Activated CD4-positive, alpha-beta memory T cell treated with anti-CD3 and anti-CD28 coated beads for 36 hours (primary cell): ENCODE results near the gene SMG6. TPM values are rescaled to one million over a fixed set of nuclear protein-coding genes. Genes with fewer than 3 reads are reported as not detected.

Experiments
- CTCF ChIA-PET: fragments of 350-600 bp; sonication (Branson Sonifier 250); formaldehyde crosslinking; loops from one replicate; lab custom pipeline; 2021; ENCODE audit warnings: antibody characterized with exemption, inconsistent platforms; lab: Charles Lee
- POLR2A ChIA-PET: fragments of 350-600 bp; sonication (Branson Sonifier 250); formaldehyde crosslinking; loops from one replicate; lab custom pipeline; 2021; ENCODE audit warnings: antibody characterized with exemption; lab: Charles Lee
- DNase-seq: peaks from one replicate; pipeline ENCODE4 v3.0.0-alpha.2; 2020
- H3K27ac Mint-ChIP-seq: one replicate; pipeline ENCODE4 v1.8.0; 2021; ENCODE audit warnings: mixed read lengths
- H3K27me3 Mint-ChIP-seq: one replicate; pipeline ENCODE4 v1.8.0; 2021; ENCODE audit warnings: mixed read lengths
- H3K36me3 Mint-ChIP-seq: one replicate; pipeline ENCODE4 v1.8.0; 2021; ENCODE audit warnings: mixed read lengths
- H3K4me1 Mint-ChIP-seq: one replicate; pipeline ENCODE4 v1.8.0; 2021; ENCODE audit warnings: low read depth, mixed read lengths
- H3K4me3 Mint-ChIP-seq: one replicate; pipeline ENCODE4 v1.8.0; 2021; ENCODE audit warnings: mild to moderate bottlenecking, mixed read lengths
- H3K9me3 Mint-ChIP-seq: one replicate; pipeline ENCODE4 v1.8.0; 2021; ENCODE audit warnings: mixed read lengths
- intact Hi-C: fragments of 100-400 bp; cut with micrococcal nuclease; formaldehyde crosslinking; loops from one replicate; pipeline ENCODE4 v1.15.1; 2023
- total RNA-seq, 2 experiments: library from RNA; stranded (reverse); gene quantifications; one replicate each; pipeline ENCODE4 v1.2.3, GENCODE V29; 2021

Gene SMG6
- 10 to 100 TPM; 17.2 to 20.3 TPM for total RNA-seq

- Mint-ChIP-seq H3K36me3 (peaks cover 21% of the 10 kb centered on the region), H3K27ac (peak within 1 kb of the TSS; percentile 75), H3K4me3 (peak within 1 kb of the TSS; percentile 90), H3K4me1 (peaks cover 46% of the 10 kb centered on the region), H3K9me3 (no peaks in the 10 kb centered on the region), H3K27me3 (no peaks in the 10 kb centered on the region)
- intact Hi-C loops = loop anchor here (2.0 to 5.0 kb wide), 5 partner anchors 33 to 251 kb away; partner anchors contain the start of genes MNT, SGSM2 and TSR1
- ChIA-PET POLR2A (interaction anchor here (0.6 to 3.4 kb wide), 7 partner anchors 11 to 248 kb away, joined by 3 to 24 read pairs (median 4); partner anchors contain the start of genes HIC1, SGSM2 and TSR1), CTCF (interaction anchor here (0.6 to 2.4 kb wide), 6 partner anchors 50 to 250 kb away, joined by 4 to 16 read pairs (median 6); partner anchors contain the start of gene HIC1)
- DNase-seq = peak; percentile 96
Observed at GRCh38 chr17:2303204-2304188, at the start of gene SMG6, which contains the start of gene SRR. Gene SMG6, minus strand, starts transcription at chr17:2303785. Its CDS starts 65 bp downstream, at chr17:2303720. Gene SRR, plus strand, starts transcription at chr17:2303950. Its CDS starts 11,611 bp downstream, at chr17:2315561.

- Mint-ChIP-seq H3K36me3 (no peaks in the 10 kb centered on the region), H3K4me1 (peaks cover 17% of the 10 kb centered on the region), H3K27me3 (no peaks in the 10 kb centered on the region), H3K4me3 (no peak overlapping the region), H3K27ac (no peak overlapping the region), H3K9me3 (no peaks in the 10 kb centered on the region)
- CTCF ChIA-PET = interaction anchor here (0.6 to 3.0 kb wide), 6 partner anchors 15 to 513 kb away, joined by 3 to 15 read pairs (median 4); partner anchors contain the start of gene TSR1
- DNase-seq = no peak
- intact Hi-C loops = loop anchor here (5.0 kb wide), 3 partner anchors 49 to 294 kb away; partner anchors contain the start of genes HIC1, MNT, SMG6 and SRR
- POLR2A ChIA-PET = no interaction called here
Observed at GRCh38 chr17:2351269-2351668, 47.7 kb upstream of the SMG6 start.

- no peaks in the 10 kb centered on the region for H3K27me3 Mint-ChIP-seq
- peaks cover 8% of the 10 kb centered on the region for H3K4me1 Mint-ChIP-seq
- no peaks in the 10 kb centered on the region for H3K9me3 Mint-ChIP-seq
- CTCF ChIA-PET = no interaction called here
- no peak for DNase-seq
- intact Hi-C loops = no loop called here
- POLR2A ChIA-PET = no interaction called here
- H3K4me3 Mint-ChIP-seq = no peak overlapping the region
- H3K36me3 Mint-ChIP-seq = no peaks in the 10 kb centered on the region
- no peak overlapping the region for H3K27ac Mint-ChIP-seq
Observed at GRCh38 chr17:2347805-2348685, 44.5 kb upstream of the SMG6 start.

DNA sequence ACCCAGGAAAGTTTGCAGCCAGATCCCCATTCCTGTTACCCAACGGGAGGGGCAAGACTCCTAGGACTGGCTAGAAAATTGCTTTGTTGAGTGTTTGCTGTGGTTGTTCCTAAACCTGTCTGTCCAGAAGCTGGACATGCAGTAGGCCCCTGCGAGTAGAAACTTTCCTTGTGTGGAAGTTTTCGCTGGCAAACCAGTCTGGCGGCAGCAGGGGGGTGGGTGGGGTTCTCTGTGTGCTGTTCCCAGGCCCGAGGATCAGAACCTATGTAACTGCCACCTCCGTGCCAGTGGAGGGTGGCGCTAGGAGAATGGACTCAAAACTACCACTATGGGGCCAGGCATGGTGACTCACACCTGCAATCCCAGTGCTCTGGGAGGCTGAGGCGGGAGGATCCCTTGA, 42.9 kb upstream of the SMG6 start:
- no peaks in the 10 kb centered on the region for H3K27me3 Mint-ChIP-seq
- POLR2A ChIA-PET = interaction anchor here (0.5 kb wide), 1 partner anchor 42 kb away, joined by 3 read pairs; no protein-coding TSS in a partner anchor
- no peak for DNase-seq
- no peak overlapping the region for H3K27ac Mint-ChIP-seq
- CTCF ChIA-PET = interaction anchor here (1.5 kb wide), 1 partner anchor 36 kb away, joined by 6 read pairs; no protein-coding TSS in a partner anchor
- no peaks in the 10 kb centered on the region for H3K9me3 Mint-ChIP-seq
- no peak overlapping the region for H3K4me3 Mint-ChIP-seq
- intact Hi-C loops = no loop called here
- no peaks in the 10 kb centered on the region for H3K36me3 Mint-ChIP-seq
- peaks cover 8% of the 10 kb centered on the region for H3K4me1 Mint-ChIP-seq

DNA sequence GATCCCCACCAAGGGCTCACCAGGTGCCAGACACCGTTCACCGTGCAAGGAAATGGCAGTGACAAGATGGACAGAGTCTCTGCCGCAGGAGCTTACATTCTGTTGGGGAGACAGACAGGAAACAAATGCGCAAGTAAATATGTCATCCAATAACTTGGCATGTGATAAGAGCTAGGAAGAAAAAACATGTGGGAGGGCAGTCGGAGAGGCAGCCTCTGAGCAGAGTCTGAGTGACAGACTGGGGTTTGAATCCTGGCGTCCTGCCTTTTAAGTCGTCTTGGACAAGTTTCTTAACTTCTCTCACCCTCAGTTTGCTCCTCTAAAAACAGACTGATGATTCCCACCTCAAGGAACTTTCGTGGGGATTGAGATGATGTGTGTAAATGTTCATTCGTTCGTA, 40.9 kb upstream of the SMG6 start:
- intact Hi-C loops = no loop called here
- H3K27ac Mint-ChIP-seq = no peak overlapping the region
- POLR2A ChIA-PET = no interaction called here
- peaks cover 8% of the 10 kb centered on the region for H3K4me1 Mint-ChIP-seq
- DNase-seq = no peak
- CTCF ChIA-PET = no interaction called here
- H3K4me3 Mint-ChIP-seq = no peak overlapping the region
- no peaks in the 10 kb centered on the region for H3K27me3 Mint-ChIP-seq
- H3K9me3 Mint-ChIP-seq = no peaks in the 10 kb centered on the region
- H3K36me3 Mint-ChIP-seq = no peaks in the 10 kb centered on the region

DNA sequence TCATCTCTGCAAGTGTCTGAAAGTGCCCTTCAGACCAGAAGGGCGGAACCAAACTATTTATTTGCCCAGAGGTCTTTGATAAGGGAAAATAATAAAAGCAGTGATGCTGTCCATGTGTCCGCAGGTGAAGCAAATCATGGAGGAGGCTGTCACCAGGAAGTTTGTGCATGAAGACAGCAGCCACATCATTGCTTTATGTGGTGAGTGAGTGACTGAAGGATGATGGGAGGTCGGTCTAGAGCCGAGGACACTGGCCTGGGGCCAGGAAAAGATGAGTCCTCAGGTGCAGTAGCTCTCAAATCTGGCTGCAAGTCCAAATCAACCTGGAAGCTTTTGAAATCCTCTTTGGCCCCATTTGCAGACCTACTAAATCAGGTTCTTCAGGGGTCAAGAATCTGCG, 39.8 kb upstream of the SMG6 start:
- ChIA-PET CTCF (no interaction called here), POLR2A (no interaction called here)
- intact Hi-C loops = no loop called here
- DNase-seq = peak; percentile 77
- peak overlapping the region; percentile 11 for H3K27ac Mint-ChIP-seq
- no peaks in the 10 kb centered on the region for H3K9me3 Mint-ChIP-seq
- H3K4me3 Mint-ChIP-seq = no peak overlapping the region
- peaks cover 10% of the 10 kb centered on the region for H3K4me1 Mint-ChIP-seq
- no peaks in the 10 kb centered on the region for H3K27me3 Mint-ChIP-seq
- H3K36me3 Mint-ChIP-seq = no peaks in the 10 kb centered on the region

DNA sequence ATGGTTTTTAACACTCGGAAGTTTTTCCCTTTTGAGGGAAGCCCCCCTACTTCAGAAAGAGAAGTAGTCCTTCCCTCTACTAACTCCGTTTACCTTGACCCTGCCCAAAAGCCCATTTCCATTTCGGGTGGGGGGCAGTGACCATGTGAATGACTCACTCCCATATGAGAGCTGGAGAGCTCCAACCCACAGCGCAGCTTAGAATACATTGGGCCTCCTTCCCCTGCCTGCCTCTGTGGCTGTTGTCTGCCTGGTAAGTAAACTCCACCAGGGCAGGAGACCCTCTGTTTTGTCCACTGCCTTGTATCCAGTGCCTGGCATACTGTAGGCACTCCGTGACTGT, 34.7 kb upstream of the SMG6 start:
- Mint-ChIP-seq H3K4me1 (peaks cover 18% of the 10 kb centered on the region), H3K36me3 (peaks cover 11% of the 10 kb centered on the region), H3K27ac (no peak overlapping the region), H3K4me3 (peak overlapping the region; percentile 72), H3K9me3 (no peaks in the 10 kb centered on the region), H3K27me3 (no peaks in the 10 kb centered on the region)
- ChIA-PET CTCF (interaction anchor here (0.8 to 2.6 kb wide), 9 partner anchors 14 to 689 kb away, joined by 3 to 8 read pairs (median 3); no protein-coding TSS in a partner anchor), POLR2A (no interaction called here)
- intact Hi-C loops = loop anchor here (5.0 kb wide), 2 partner anchors 54 to 286 kb away; no protein-coding TSS in a partner anchor
- DNase-seq = no peak

GRCh38 chr17:2337544-2338314, 34.1 kb upstream of the SMG6 start:
- Mint-ChIP-seq H3K9me3 (no peaks in the 10 kb centered on the region), H3K4me1 (peaks cover 14% of the 10 kb centered on the region), H3K36me3 (peaks cover 11% of the 10 kb centered on the region), H3K27me3 (no peaks in the 10 kb centered on the region), H3K27ac (no peak overlapping the region), H3K4me3 (peak overlapping the region; percentile 100)
- DNase-seq = peak; percentile 69
- CTCF ChIA-PET = interaction anchor here (0.8 to 2.6 kb wide), 10 partner anchors 14 to 689 kb away, joined by 3 to 8 read pairs (median 3); no protein-coding TSS in a partner anchor
- intact Hi-C loops = loop anchor here (2.0 to 5.0 kb wide), 4 partner anchors 33 to 285 kb away; partner anchors contain the start of gene MNT
- POLR2A ChIA-PET = interaction anchor here (0.9 to 3.1 kb wide), 4 partner anchors 10 to 62 kb away, joined by 3 to 24 read pairs (median 8); partner anchors contain the start of genes SMG6 and SRR

GRCh38 chr17:2336852-2337543, 33.4 kb upstream of the SMG6 start, which contains the start of gene SGSM2:
Gene SGSM2, plus strand, starts transcription at chr17:2337501. Its CDS starts 188 bp downstream, at chr17:2337689.
- Mint-ChIP-seq H3K4me3 (peak within 1 kb of the TSS; percentile 100), H3K4me1 (peaks cover 14% of the 10 kb centered on the region), H3K9me3 (no peaks in the 10 kb centered on the region), H3K36me3 (peaks cover 11% of the 10 kb centered on the region), H3K27me3 (no peaks in the 10 kb centered on the region), H3K27ac (peak within 1 kb of the TSS; percentile 90)
- peak; percentile 70 for DNase-seq
- CTCF ChIA-PET = interaction anchor here (0.7 to 2.8 kb wide), 10 partner anchors 16 to 284 kb away, joined by 3 to 17 read pairs (median 6); partner anchors contain the start of gene HIC1
- POLR2A ChIA-PET = interaction anchor here (0.7 to 3.1 kb wide), 13 partner anchors 10 to 1806 kb away, joined by 3 to 24 read pairs (median 3); partner anchors contain the start of genes CYB5D2, SMG6, SRR and ZZEF1
- intact Hi-C loops = loop anchor here (2.0 to 5.0 kb wide), 4 partner anchors 32 to 285 kb away; partner anchors contain the start of gene MNT
